Measurements from ENCODE around the gene NEMP2. TPM values are rescaled to one million over a fixed set of nuclear protein-coding genes. Genes with fewer than 3 reads are reported as not detected.

The NEMP2 gene, protein sequence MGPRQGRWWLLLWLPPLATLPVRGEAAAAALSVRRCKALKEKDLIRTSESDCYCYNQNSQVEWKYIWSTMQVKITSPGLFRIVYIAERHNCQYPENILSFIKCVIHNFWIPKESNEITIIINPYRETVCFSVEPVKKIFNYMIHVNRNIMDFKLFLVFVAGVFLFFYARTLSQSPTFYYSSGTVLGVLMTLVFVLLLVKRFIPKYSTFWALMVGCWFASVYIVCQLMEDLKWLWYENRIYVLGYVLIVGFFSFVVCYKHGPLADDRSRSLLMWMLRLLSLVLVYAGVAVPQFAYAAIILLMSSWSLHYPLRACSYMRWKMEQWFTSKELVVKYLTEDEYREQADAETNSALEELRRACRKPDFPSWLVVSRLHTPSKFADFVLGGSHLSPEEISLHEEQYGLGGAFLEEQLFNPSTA
- polyA plus RNA-seq (2013, experiment 1 of 4), result 4.9 TPM
- polyA plus RNA-seq (2013, experiment 2 of 4), result 4.4 TPM
- 2.3 TPM for polyA plus RNA-seq (2013, experiment 3 of 4)
- polyA plus RNA-seq (2013, experiment 4 of 4), result 3.1 TPM

DNA sequence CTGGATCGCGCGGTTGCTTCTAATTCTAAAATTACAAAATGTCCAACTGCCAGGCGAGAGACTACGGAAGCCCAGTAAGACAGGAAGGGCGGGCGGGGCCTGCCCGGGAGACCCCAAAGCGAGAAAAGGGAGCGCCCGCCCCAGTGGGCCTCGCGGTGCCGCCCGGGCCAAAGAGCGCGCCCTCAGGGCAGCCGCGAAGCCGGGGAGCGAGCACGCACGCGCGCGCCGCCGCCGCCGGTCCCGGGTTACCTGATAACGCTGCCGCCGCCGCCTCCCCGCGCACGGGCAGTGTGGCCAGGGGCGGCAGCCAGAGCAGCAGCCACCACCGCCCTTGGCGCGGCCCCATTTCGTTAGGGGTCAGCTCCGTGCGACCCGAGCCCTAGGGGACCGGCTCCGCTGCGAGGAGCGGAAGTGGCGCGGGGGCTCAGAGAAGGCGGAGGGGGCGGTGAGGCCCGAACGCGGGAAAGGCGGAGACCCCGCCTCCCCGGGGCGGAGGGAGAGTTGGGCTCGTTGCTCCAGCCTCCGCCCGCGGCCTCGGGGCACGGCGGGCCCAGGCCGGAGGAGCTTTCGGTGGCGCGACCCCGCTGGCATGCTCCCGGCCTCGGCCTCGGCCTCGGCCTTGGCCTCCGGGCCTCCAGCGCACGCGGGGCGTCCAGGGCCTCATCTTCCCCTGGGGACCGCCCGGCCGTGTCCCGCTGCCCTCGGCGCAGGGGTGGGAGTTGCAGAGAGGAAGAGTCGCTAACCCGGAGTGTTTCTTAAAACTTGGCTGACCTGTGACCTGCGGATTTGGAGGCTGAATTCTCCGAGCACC is at the start of gene NEMP2:
Gene NEMP2 (minus strand): TSS at position 413 of the 811 bp plus-strand sequence. CDS start 67 bp downstream, at position 346.
- Histone ChIP-seq H3K27me3 (ENCODE audit: control insufficient read depth, insufficient read depth, low read length, poor library complexity, severe bottlenecking) (no peaks in the 10 kb centered on the region), H3K27ac (ENCODE audit: insufficient read depth, low read depth, low read length, poor library complexity, severe bottlenecking) (peak within 1 kb of the TSS; percentile 81), H3K4me3 (ENCODE audit: insufficient read depth, low read depth, low read length) (peak within 1 kb of the TSS; percentile 46), H3K4me1 (ENCODE audit: control insufficient read depth, insufficient read depth, low read length) (peaks cover 12% of the 10 kb centered on the region), H3K9me3 (ENCODE audit: control insufficient read depth, low read length) (no peaks in the 10 kb centered on the region), H3K36me3 (ENCODE audit: control insufficient read depth, insufficient read depth, low read length) (no peaks in the 10 kb centered on the region)
- 1% methylated on average over 92 of the region's 92 CpGs for WGBS, 2 experiments

DNA sequence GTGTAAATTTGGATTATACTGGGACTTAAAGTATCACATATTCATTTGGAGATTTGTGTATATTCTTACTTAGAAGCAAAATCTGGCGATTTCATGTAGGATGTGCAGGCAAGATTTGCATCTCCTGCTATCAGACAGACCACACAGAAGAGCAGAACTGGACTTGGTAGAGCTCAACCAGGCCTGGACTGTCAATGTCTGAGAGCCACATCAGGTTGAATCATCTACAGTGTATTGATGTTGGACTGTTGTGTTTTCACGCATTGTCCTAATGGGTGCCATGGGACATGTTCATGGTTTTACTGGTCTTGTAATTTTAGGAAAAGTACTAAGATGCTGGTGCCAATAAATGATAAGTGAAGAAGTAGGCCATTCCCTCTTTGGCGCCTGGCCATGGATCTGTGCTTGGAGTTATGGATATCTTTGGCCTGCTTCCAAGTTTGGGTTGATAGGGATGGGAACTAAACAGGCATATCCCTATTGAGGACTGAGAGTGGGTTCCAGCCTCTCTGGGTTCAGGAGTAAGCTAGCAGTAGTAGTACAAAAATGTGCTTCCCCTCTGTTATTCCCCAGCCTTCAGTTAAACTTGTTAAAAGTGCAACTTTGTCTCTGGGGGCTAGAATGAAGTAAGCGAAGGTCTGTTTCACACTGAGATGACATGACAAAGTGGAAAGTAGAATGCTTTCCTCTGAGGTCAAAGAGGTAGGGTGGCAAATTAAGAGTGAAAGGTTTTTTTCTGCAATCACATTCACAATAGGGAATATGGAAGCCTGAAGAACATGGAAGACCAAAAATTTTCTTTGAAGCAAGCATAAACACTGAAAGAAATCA is 49.2 kb upstream of the NEMP2 start:
- Histone ChIP-seq H3K27me3 (ENCODE audit: control insufficient read depth, insufficient read depth, low read length, poor library complexity, severe bottlenecking) (no peaks in the 10 kb centered on the region), H3K36me3 (ENCODE audit: control insufficient read depth, insufficient read depth, low read length) (no peaks in the 10 kb centered on the region), H3K4me3 (ENCODE audit: insufficient read depth, low read depth, low read length) (no peak overlapping the region), H3K4me1 (ENCODE audit: control insufficient read depth, insufficient read depth, low read length) (no peaks in the 10 kb centered on the region), H3K27ac (ENCODE audit: insufficient read depth, low read depth, low read length, poor library complexity, severe bottlenecking) (no peak overlapping the region), H3K9me3 (ENCODE audit: control insufficient read depth, low read length) (no peaks in the 10 kb centered on the region)
- WGBS, 2 experiments, result 95 to 96% methylated on average over 4 of the region's 4 CpGs

DNA sequence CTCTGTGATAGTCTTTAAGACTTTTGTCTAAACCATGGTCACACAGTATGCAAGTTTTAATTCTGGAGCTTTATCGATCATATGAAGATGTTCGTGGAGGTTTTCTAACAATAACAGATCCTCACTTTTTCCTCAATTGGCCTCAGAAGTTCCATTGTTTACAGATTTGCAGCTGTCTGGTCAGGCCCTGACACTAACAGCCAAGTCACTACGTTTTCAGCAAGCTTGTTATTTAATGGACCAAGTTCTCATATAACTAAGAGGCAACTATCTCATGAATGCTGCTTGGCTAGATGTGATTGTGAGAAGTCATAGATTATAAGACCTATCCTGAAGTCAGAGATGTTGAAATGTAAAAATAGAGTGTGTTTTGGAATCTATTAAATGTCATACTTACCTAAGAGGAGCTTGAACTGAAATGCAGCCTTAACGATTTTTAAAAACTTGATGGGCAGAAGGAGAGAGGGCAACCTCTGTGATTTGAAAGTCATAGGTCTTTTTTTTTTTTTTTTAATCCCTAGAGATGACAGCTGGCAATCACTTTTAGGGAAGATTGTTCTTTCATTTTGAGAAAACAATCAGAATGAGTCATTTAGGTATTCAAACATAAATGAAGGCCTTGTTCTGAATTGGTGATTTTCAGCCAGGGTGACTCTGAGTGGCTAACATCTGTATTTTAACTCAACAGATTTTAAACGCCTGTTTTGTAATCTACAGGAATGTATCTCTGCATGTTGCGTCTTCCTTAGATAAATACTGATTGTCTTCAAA is 48.4 kb upstream of the NEMP2 start:
- Histone ChIP-seq H3K27me3 (ENCODE audit: control insufficient read depth, insufficient read depth, low read length, poor library complexity, severe bottlenecking) (no peaks in the 10 kb centered on the region), H3K27ac (ENCODE audit: insufficient read depth, low read depth, low read length, poor library complexity, severe bottlenecking) (no peak overlapping the region), H3K9me3 (ENCODE audit: control insufficient read depth, low read length) (no peaks in the 10 kb centered on the region), H3K4me3 (ENCODE audit: insufficient read depth, low read depth, low read length) (no peak overlapping the region), H3K36me3 (ENCODE audit: control insufficient read depth, insufficient read depth, low read length) (no peaks in the 10 kb centered on the region), H3K4me1 (ENCODE audit: control insufficient read depth, insufficient read depth, low read length) (no peaks in the 10 kb centered on the region)
- WGBS, 2 experiments, result 94 to 96% methylated on average over 6 of the region's 6 CpGs

- Histone ChIP-seq H3K9me3 (ENCODE audit: control insufficient read depth, low read length) (no peaks in the 10 kb centered on the region), H3K36me3 (ENCODE audit: control insufficient read depth, insufficient read depth, low read length) (no peaks in the 10 kb centered on the region), H3K27me3 (ENCODE audit: control insufficient read depth, insufficient read depth, low read length, poor library complexity, severe bottlenecking) (no peaks in the 10 kb centered on the region), H3K4me1 (ENCODE audit: control insufficient read depth, insufficient read depth, low read length) (no peaks in the 10 kb centered on the region), H3K4me3 (ENCODE audit: insufficient read depth, low read depth, low read length) (no peak overlapping the region), H3K27ac (ENCODE audit: insufficient read depth, low read depth, low read length, poor library complexity, severe bottlenecking) (no peak overlapping the region)
- WGBS, 2 experiments, result 98 to 100% methylated on average over 3 of the region's 3 CpGs
These were observed 47.5 kb upstream of the NEMP2 start for GRCh38 chr2:190582019-190582418.

DNA sequence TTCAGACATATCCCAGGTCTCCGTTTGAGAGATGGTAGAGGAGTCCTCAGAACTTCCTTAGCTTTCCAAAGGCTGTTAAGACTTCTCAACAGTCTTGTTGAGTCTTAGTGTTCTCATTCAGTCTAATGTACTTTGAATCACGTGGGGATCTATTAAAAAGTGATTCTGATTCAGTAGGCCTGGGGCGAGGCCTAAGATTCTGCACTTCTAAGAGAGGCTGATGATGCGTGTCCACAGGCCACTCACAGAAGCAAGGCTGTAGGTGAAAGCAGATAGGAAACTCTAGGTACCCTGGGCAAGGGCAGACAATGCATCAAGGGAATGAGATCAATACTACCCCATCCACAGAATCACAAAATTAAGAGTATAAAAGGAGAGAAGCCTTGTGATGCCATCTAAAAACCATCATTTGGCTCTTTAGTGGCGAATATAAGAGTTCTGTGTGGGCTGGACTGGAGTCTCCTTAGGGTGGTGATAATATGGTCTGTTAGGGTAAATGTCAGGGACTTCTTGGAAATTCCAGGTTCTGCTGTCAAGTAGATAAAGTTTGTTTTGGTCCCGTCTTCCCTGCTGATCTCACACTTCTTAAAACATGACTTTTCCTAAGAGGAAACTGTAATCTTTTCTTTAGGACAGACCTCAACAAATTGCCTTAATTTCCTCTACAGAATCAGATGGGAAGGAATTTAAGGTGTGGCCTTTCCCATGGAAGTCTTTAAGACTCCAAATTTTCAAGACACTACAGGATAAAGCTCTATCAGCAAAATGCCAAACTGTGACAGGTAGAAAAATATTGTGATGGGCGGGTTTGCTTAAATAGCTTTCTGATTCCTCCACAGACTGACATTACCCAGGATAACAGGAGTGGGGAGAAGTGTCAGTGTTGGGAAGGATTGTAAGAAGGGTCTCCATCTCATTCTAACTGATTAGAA is 45.7 kb upstream of the NEMP2 start:
- H3K27me3 ChIP-seq (ENCODE audit: control insufficient read depth, insufficient read depth, low read length, poor library complexity, severe bottlenecking), result no peaks in the 10 kb centered on the region
- no peaks in the 10 kb centered on the region for H3K4me1 ChIP-seq (ENCODE audit: control insufficient read depth, insufficient read depth, low read length)
- H3K27ac ChIP-seq (ENCODE audit: insufficient read depth, low read depth, low read length, poor library complexity, severe bottlenecking), result no peak overlapping the region
- H3K4me3 ChIP-seq (ENCODE audit: insufficient read depth, low read depth, low read length), result no peak overlapping the region
- H3K9me3 ChIP-seq (ENCODE audit: control insufficient read depth, low read length), result no peaks in the 10 kb centered on the region
- no peaks in the 10 kb centered on the region for H3K36me3 ChIP-seq (ENCODE audit: control insufficient read depth, insufficient read depth, low read length)
- 90 to 96% methylated on average over 7 of the region's 7 CpGs for WGBS, 2 experiments

- WGBS, 2 experiments, result 93 to 100% methylated on average over 2 of the region's 2 CpGs
- no peaks in the 10 kb centered on the region for H3K36me3 ChIP-seq (ENCODE audit: control insufficient read depth, insufficient read depth, low read length)
- no peaks in the 10 kb centered on the region for H3K9me3 ChIP-seq (ENCODE audit: control insufficient read depth, low read length)
- no peaks in the 10 kb centered on the region for H3K27me3 ChIP-seq (ENCODE audit: control insufficient read depth, insufficient read depth, low read length, poor library complexity, severe bottlenecking)
- H3K27ac ChIP-seq (ENCODE audit: insufficient read depth, low read depth, low read length, poor library complexity, severe bottlenecking), result no peak overlapping the region
- no peak overlapping the region for H3K4me3 ChIP-seq (ENCODE audit: insufficient read depth, low read depth, low read length)
- H3K4me1 ChIP-seq (ENCODE audit: control insufficient read depth, insufficient read depth, low read length), result no peaks in the 10 kb centered on the region
These were observed 44.5 kb upstream of the NEMP2 start for GRCh38 chr2:190579058-190579410.

- no peak overlapping the region for H3K4me3 ChIP-seq (ENCODE audit: insufficient read depth, low read depth, low read length)
- H3K27me3 ChIP-seq (ENCODE audit: control insufficient read depth, insufficient read depth, low read length, poor library complexity, severe bottlenecking), result no peaks in the 10 kb centered on the region
- no peak overlapping the region for H3K27ac ChIP-seq (ENCODE audit: insufficient read depth, low read depth, low read length, poor library complexity, severe bottlenecking)
- no peaks in the 10 kb centered on the region for H3K36me3 ChIP-seq (ENCODE audit: control insufficient read depth, insufficient read depth, low read length)
- H3K9me3 ChIP-seq (ENCODE audit: control insufficient read depth, low read length), result no peaks in the 10 kb centered on the region
- H3K4me1 ChIP-seq (ENCODE audit: control insufficient read depth, insufficient read depth, low read length), result no peaks in the 10 kb centered on the region
- WGBS, 2 experiments, result 87 to 88% methylated on average over 6 of the region's 6 CpGs
These were observed 43.9 kb upstream of the NEMP2 start for GRCh38 chr2:190578158-190579057.

DNA sequence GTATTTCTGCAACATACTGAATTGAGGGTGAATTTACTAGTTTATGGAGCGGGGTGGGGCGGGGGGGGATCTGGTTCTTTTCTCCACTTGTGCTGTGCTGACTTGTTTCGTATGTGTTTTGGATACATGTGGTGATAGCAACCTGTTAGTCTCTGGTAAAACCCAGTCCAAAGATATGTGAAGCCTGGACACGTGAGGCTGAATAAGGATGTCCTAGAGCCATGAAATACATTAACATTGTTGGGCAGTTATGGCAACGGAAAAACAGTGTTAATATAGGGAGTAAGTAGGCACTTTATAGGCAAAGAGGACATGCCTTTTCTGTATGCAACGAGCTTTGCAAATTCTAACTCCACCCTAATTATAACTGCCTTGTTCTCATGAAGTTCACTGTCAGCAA is 42.1 kb upstream of the NEMP2 start:
- no peak overlapping the region for H3K27ac ChIP-seq (ENCODE audit: insufficient read depth, low read depth, low read length, poor library complexity, severe bottlenecking)
- no peaks in the 10 kb centered on the region for H3K36me3 ChIP-seq (ENCODE audit: control insufficient read depth, insufficient read depth, low read length)
- H3K9me3 ChIP-seq (ENCODE audit: control insufficient read depth, low read length), result no peaks in the 10 kb centered on the region
- H3K27me3 ChIP-seq (ENCODE audit: control insufficient read depth, insufficient read depth, low read length, poor library complexity, severe bottlenecking), result no peaks in the 10 kb centered on the region
- no peak overlapping the region for H3K4me3 ChIP-seq (ENCODE audit: insufficient read depth, low read depth, low read length)
- H3K4me1 ChIP-seq (ENCODE audit: control insufficient read depth, insufficient read depth, low read length), result no peaks in the 10 kb centered on the region
- WGBS, 2 experiments, result 93 to 95% methylated on average over 6 of the region's 6 CpGs
